GM18519 (cell line): Measurements from ENCODE around the gene SF3B5.
A peak's percentile ranks its signal among the peaks of the same experiment; 100 is the strongest.
"Not testable (repeated sequence)": the region's sequence is repeated elsewhere in the genome, so short reads cannot be mapped to it uniquely, and the experiment has no call there.

Experiments used
- ATAC-seq: cut with Tn5 transposase; IDR thresholded peaks from one replicate; pipeline ENCODE4 v1.9.1; 2021; ENCODE audit warnings: mild to moderate bottlenecking, moderate library complexity; ENCODE audit not compliant: unreplicated experiment, low FRiP score

Gene SF3B5

GRCh38 chr6:144064402-144065212 is 30.8 kb downstream of the SF3B5 start:
- no peak for ATAC-seq

GRCh38 chr6:144063744-144064401 is 31.5 kb downstream of the SF3B5 start:
- peak; percentile 66 for ATAC-seq

GRCh38 chr6:144063246-144063743 is 32.1 kb downstream of the SF3B5 start:
- ATAC-seq, result no peak

DNA sequence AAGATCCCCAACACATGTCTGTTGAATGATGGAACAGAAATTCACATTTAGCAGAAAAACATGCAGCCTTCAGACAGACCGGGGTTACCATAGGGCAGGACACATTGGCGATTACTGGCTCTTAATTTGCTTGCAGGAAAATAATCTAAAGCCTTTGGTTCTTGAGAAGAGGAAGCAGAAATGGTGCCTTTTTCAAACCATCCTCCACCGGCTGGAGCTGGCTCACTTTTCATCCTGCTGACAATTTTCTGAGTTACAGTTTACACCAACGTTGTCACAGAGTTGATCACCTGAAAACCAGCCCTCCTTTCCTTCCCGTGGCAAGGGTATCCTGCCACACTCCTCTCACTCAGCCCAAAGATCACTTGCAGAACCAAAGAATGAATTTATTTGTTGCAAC is 32.6 kb downstream of the SF3B5 start:
- ATAC-seq, result no peak

DNA sequence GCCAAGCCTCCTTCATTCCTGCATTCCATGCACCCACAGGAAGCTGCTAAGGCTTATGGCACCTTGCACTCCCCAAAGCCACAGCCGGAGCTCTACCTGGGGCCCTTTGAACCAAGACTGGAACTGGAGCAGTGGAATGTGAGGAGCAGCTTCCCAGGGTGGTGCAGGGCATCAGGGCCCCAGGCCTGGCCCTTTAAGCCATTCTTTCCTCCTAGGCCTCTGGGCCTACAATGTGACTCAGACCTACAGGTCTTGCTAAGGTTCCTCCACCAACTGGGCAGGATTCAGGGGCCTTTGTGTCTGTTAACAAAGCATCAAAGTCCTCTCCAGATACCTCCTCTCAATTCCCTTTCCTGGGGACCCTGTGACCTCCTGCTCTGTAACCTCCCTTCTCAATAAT is 36.2 kb downstream of the SF3B5 start:
- ATAC-seq, result no peak

DNA sequence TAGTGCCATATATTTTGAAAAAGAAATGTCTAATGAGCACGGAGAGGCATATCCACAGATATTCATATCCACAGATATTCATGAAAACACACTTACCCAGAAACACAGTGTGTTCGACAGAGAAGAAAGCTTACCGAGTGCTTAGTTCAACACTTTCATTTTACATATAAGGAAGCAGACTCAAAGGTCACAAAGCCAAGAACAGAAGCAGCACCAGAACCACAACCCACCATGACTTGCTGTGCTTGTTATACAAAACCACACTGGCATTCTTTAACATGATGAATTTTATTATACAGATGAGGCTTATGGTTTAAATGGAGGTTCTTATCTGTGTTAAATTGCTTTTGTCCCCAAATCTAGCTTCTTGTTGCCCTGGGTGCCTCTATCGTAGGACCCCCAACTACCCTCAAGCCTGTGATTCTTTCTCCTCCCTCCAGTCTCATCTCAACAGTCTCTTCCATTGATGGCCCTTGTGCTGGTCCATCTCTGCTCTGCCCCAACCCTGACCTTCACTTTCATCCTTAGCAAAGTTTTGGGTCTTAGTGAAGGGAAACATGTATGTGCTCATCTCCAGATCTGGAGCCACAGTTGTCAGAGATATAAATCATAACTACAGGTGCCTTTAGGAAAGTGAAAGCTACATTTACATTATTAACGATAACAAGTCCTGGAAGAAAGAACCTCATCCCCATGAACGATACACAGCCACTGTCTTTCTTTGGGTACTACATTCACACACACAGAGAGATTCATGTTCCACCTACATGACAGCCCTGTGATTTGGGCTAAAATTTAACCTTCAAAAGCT is 40.0 kb downstream of the SF3B5 start:
- ATAC-seq, result peak; percentile 68

GRCh38 chr6:144053601-144054000 is 41.8 kb downstream of the SF3B5 start:
- no peak for ATAC-seq

- ATAC-seq, result no peak
Observed at GRCh38 chr6:144052488-144052887, 42.9 kb downstream of the SF3B5 start.

DNA sequence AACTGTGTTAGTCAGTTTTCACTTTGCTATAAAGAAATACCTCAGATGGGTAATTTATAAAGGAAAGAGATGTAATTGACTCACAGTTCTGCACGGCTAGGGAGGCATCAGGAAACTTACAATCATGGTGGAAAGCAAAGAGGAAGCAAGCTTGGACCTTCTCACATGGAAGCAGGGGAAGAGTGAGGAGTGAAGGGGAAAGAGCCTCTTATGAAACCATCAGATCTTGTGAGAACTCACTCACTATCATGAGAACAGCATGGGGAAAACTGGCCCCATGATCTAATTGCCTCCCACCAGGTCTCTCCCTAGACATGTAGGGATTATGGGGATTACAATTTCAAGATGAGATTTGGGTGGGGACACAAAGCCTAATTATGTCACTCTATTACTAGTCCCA is 46.0 kb downstream of the SF3B5 start:
- ATAC-seq, result no peak

- ATAC-seq, result no peak
Observed at GRCh38 chr6:144047688-144048087, 47.7 kb downstream of the SF3B5 start.

GRCh38 chr6:144046672-144047071 is 48.7 kb downstream of the SF3B5 start:
- ATAC-seq, result not testable (repeated sequence)

DNA sequence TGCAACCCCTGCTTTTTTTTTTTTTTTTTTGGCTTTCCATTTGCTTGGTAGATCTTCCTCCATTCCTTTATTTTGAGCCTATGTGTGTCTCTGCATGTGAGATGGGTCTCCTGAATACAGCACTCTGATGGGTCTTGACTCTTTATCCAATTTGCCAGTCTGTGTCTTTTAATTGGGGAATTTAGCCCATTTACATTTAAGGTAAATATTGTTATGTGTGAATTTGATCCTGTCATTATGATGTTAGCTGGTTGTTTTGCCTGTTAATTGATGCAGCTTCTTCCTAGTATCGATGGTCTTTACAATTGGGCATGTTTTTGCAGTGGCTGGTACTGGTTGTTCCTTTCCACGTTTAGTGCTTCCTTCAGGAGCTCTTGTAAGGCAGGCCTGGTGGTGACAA is 50.4 kb downstream of the SF3B5 start:
- not testable (repeated sequence) for ATAC-seq
